ENCODE data around the gene CCNI. TPM values are rescaled to one million over a fixed set of nuclear protein-coding genes. Genes with fewer than 3 reads are reported as not detected.

CCNI gene
- total RNA-seq, result 96.3 and 185 TPM in 2 replicates

DNA sequence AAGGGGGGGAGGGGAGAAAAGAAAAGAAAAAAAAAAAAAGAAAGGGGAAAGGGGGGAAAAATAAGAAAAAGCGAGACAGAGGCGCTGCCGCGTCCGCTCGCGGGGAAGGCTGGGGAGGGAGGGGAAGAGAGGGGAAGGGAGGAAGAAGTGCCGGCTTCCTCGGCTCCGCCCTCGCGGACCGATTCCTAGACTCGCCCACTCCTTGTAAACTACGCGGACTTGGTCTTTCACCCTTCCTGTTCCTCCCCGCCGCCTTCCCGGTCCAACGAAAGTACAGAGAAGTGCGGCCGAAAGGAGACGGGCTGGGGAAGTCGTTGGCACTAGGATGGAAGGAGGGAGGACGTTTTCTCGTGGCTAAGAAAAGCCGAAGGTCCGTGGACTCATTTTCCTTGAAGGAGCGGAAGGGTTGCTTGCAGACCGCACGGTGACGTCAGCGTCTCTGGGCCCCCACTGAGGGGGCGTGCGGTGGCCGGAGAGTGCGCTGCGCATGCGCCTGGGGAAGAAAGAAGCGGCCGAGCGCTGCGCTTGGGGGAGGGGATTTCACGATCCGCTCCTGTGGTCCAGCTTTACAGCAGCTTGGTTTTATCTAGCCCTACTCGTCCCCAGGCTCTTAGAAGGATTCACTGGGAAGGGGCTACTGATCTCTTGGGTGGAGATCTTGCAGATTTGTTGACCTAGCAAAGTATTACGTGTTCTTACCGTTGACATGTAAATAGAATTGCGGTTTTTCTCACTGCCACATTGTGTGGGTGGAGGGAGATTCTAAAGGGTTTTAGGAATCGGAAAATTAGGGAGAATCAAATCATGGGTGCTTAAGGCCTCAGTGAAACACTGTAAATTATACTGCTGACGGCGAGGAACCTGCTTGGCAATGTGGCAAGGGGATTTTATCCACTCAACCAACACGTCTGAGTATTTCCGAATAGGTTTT is at the start of gene CCNI:
TSS of gene CCNI (minus strand) at position 121 of the 931 bp plus-strand sequence. CDS start 9,627 bp downstream, outside the sequence.

Other genes with a start within 250 kb of the CCNI start
- gene SOWAHB, start 177.8 kb downstream of the CCNI start, total RNA-seq, result not detected in 2 replicates
- 326 and 369 TPM in 2 replicates for gene SEPTIN11, start 126.2 kb downstream of the CCNI start, total RNA-seq
- 15.3 and 21.8 TPM in 2 replicates for gene CCNG2, start 81.2 kb upstream of the CCNI start, total RNA-seq